Activated effector memory CD4-positive, alpha-beta T cell treated with Interleukin-2 at 50 U/mL for 16 hours (primary cell): Measurements from ENCODE around the gene SMIM41.

Experiments
- DNase-seq: peaks from one replicate; pipeline ENCODE4 v3.0.0-alpha.2; 2020

The SMIM41 gene

GRCh38 chr12:52052468-52053186, 26.9 kb upstream of the SMIM41 start:
- DNase-seq, result no peak

GRCh38 chr12:52053536-52054209, 25.8 kb upstream of the SMIM41 start:
- no peak for DNase-seq

DNA sequence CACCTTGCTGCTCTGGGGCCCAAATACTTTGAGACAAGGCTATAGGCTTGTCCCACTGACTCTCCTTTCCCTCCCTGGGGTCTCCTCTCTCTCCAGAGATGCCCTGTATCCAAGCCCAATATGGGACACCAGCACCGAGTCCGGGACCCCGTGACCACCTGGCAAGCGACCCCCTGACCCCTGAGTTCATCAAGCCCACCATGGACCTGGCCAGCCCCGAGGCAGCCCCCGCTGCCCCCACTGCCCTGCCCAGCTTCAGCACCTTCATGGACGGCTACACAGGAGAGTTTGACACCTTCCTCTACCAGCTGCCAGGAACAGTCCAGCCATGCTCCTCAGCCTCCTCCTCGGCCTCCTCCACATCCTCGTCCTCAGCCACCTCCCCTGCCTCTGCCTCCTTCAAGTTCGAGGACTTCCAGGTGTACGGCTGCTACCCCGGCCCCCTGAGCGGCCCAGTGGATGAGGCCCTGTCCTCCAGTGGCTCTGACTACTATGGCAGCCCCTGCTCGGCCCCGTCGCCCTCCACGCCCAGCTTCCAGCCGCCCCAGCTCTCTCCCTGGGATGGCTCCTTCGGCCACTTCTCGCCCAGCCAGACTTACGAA, 25.2 kb upstream of the SMIM41 start:
- no peak for DNase-seq

GRCh38 chr12:52054833-52055730, 24.4 kb upstream of the SMIM41 start:
- no peak for DNase-seq

- no peak for DNase-seq
These were observed 23.5 kb upstream of the SMIM41 start for GRCh38 chr12:52055731-52056711.

DNA sequence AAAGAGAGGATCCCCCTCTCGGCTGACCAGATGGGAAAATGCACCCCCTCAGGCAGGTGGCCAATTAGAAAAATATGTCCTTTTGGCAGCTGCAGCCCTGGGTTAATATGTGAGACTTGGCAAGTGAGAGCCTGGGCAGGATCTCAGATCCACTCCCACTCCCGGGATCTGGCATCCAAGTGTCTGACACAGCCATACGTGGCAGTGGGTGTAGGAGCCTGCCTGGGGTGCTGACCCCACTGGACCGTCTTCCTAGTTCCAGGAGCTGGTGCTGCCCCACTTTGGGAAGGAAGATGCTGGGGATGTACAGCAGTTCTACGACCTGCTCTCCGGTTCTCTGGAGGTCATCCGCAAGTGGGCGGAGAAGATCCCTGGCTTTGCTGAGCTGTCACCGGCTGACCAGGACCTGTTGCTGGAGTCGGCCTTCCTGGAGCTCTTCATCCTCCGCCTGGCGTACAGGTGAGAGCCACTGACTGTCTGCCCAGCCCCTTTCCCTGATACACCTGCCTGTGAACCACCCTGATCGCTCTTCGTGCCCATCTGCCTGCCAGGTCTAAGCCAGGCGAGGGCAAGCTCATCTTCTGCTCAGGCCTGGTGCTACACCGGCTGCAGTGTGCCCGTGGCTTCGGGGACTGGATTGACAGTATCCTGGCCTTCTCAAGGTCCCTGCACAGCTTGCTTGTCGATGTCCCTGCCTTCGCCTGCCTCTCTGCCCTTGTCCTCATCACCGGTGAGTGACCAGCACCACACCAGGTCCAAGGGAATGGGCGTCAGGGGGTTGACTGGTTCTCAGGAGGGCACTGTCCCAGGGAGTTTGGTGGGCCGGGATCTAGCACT, 22.5 kb upstream of the SMIM41 start:
- no peak for DNase-seq

GRCh38 chr12:52057638-52058576, 21.6 kb upstream of the SMIM41 start:
- no peak for DNase-seq

GRCh38 chr12:52058631-52059361, 20.7 kb upstream of the SMIM41 start:
- DNase-seq, result no peak

DNA sequence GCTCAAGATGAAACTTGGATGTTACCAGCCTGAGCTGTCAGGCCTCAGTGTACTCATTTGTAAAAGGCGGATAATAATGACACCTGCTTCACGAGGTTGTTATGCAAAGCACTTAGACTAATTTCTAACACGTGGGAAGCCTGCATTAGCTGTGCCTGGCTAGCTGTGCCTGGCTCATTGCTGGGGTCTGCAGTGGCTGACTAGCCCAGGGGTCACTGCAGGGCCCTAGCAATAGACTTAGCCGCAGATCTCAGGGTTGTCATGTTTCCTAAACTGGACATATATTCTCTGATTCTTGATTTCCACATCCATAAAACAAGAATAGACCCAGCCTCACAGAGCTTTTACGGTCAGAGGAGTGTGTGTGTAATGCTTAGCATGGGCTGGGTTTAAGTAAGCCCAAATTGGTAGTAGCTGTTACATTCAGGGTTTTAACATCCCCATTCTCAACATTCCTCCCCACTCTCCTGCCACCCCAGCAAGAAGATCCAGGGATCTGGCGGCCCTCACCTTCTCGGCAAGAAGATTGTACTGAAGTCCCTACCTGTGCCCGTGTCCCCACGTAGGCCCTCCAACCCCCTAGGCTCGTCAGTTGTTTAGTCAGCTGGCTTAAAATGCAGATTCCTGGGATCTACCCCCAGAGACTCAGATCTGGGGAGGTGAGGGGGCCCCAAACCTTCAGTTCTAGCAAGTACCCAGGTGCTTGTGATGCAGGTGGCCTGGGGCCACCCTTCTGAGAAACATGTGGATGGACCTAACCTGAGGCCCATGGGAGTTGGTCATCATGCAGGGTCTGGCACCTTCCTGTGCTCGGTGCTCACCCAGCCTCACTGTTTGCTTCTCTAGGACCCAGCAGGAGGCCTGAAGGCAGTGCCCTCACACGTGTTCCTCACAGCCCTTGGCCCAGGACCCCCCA, 19.7 kb upstream of the SMIM41 start:
- DNase-seq, result no peak

- no peak for DNase-seq
These were observed 18.9 kb upstream of the SMIM41 start for GRCh38 chr12:52060498-52061177.

- DNase-seq, result no peak
These were observed 17.9 kb upstream of the SMIM41 start for GRCh38 chr12:52061470-52062166.

- no peak for DNase-seq
These were observed 17.1 kb upstream of the SMIM41 start for GRCh38 chr12:52062167-52063081.

DNA sequence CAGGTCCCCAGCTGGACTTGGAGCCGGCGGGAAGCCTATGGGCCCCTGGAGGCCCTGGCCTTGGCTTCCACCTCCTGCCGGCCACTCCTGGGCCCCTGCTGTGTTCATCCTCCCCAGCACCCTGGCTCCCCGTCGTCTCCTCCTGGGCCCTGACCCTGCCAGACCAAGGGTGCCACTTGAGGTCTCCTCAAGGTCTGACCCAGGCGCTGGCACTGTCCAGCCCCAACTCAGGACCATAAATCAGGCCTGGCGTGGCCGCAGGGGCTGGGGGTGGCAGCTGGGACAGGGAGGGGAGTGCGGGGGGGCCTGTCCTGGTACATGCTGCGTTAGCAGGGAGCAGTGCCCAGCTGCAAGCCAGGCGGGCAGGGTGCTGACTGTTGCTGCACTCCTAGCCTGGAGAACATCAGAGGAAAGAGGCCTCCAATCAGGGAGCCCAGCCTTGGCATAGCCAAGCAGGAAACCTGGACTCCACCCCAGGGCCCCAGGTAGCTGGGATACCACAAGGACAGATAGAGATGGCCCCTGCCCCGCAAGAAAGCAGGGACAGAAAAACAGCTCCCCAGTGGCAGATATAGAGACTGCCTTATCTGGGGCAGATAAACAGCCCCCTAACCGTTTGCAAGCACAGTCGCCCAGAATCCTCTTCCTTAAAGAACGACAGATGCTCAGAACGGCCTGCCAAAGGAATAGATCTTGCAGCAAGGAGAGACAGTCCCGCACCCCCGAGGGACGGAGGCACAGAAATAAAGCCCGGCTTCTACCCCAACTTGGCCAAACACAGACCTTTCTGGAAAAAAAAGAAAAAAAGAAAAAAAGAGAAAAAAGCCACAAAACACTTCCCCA, 16.2 kb upstream of the SMIM41 start:
- DNase-seq, result no peak

DNA sequence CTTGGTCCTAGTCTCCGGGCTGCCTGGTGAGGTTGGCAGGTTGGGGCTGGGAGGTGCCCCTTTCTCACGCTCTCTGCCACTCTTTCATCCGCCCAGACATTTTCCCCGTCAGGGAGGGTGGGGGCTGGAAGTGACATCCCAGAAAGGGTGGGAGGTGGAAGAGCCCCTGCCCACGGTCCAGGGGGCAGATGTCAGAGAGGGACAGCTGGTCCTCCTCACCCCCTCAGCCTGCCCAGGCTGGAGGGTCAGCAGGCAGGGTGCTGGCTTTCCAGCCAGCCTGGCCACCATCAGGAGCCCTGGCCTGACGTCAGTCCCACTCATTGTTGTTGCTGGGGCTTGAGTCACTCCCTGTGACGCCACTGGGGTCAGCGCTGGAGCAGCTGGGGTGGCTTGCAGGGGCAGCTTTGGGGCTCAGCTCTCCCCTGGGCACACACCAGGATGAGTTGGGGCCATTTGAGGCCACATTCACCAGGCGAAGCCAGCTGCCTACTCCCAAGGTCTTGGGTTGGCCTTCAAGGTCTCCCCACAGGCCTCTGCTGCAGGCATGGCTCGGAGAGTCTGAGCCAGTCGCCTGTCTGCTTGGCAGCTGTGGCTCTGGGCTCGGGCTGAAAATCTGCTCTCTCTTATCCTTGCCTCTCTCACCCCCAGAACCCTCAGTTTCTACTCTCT, 15.4 kb upstream of the SMIM41 start:
- no peak for DNase-seq
